NOMO-1 treated with DMSO at 0.1 percent for 48 hours (cell line): Measurements from ENCODE around the gene IFNK.
"Not testable (repeated sequence)": the region's sequence is repeated elsewhere in the genome, so short reads cannot be mapped to it uniquely, and the experiment has no call there.

Experiments
- DNase-seq: peaks from one replicate; lab custom pipeline; 2025; ENCODE audit not compliant: unreplicated experiment; lab: John Stamatoyannopoulos, UW

Gene IFNK, protein sequence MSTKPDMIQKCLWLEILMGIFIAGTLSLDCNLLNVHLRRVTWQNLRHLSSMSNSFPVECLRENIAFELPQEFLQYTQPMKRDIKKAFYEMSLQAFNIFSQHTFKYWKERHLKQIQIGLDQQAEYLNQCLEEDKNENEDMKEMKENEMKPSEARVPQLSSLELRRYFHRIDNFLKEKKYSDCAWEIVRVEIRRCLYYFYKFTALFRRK

GRCh38 chr9:27524236-27524635 is at the start of gene IFNK:
TSS of gene IFNK (plus strand) at chr9:27524290. CDS start at chr9:27524337, 47 bp downstream.
- no peak for DNase-seq

DNA sequence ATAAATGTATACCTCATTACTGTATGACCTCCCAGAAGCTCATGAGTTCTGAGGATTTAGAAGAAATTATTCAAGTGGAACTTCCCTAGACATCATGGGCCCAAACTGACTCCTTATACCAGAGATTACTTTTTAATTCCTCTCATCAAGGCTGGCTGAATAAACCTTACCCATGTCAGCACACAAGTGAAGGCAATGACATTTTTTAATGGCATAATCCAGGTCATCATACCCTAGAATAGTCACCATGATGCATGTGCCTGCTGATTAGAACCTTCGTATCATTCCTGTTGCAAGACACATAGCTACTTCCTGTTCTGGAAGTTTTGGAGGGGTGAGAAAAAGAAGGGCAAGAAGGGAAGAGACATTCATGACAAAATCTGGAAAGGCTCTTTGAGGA is 49.8 kb upstream of the IFNK start:
- no peak for DNase-seq

DNA sequence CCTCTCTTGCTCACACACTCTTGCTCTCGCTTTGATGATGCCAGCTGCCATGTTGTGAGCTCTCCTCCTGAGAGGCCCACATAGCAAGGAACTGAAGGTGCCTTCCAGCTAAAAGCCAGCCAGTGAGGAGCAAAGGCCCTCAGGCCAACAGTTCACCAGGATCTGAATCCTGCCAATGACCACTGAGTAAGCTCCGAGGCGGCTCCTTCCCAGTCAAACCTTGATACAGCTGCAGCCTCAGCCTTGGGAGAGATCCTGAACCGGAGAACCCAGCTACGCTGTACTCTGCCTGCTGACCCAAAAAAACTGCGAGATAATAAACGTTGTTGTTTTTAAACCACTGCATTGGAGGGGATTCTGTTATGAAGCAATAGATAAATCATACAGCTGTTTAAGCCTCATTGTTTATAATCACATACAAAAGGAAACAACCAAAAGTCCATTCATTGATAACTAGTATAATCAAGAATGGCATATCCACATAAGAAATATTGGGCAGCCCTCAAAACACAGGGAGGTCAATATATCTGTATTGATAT is 49.0 kb upstream of the IFNK start:
- DNase-seq = no peak

GRCh38 chr9:27476870-27477515 is 47.1 kb upstream of the IFNK start:
- DNase-seq = no peak

GRCh38 chr9:27478322-27478721 is 45.8 kb upstream of the IFNK start:
- no peak for DNase-seq

- DNase-seq = no peak
Observed at GRCh38 chr9:27482709-27483108, 41.4 kb upstream of the IFNK start.

DNA sequence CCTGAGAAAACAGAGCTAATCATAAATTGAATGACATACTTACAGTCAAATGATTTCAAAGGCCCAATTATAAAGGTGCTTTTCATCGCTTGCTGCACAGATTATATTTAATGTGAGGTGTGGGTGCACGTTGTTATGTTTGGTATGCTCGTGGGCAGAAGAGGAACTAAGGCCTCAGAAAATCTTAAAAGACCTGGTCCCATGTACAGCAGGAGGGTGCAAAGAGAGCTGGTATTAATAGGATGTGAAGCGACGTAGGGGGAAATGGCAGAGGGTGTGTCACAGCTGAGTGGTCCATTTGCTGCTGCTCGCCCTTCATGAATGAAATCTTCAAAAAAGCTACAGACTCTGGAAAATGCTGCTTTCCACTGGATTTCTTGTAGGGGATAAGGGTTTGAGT is 40.5 kb upstream of the IFNK start:
- DNase-seq = no peak

GRCh38 chr9:27485158-27485557 is 38.9 kb upstream of the IFNK start:
- no peak for DNase-seq

DNA sequence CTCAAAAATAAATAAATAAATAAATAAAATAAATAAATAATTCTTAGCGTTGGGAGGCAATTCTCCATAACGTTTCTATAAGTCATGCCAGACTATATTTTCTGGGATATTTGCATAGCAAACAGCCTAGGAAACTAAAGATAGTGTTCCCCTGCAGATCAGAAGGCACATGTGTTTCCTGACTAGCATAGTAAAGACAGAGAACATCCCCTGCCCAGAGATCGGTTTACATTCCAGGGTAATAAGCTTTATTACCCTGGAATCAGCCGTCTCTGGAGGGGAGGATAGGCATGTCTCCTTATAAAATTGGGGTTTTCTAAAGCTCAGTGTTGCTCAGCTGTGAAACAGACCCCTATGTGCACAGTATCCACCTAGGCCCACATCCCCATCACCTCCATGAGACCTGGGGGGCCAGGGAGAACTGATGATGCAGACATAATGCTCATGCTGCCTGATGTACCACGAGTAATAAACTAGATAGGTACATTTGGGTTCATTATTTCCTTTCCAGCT is 36.9 kb upstream of the IFNK start:
- no peak for DNase-seq

DNA sequence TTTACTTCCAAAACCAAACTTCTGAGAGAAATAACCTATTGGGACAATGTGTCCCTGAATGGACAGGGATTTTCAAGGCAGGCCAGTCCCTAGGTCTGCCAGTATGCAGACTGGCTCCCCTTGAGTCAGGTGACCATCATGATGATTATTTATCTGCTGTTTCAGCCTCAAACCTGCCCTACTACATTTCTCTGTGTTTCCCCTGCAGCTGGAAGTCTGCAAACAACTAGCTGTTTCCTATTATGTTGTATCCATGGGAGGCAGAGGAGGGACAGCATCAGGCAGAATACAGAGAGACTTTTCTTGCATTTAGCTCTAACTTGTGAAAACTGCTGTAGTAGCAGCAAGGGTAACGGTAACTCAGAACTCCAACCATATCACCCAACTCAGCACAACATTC is 36.2 kb upstream of the IFNK start:
- DNase-seq = no peak

DNA sequence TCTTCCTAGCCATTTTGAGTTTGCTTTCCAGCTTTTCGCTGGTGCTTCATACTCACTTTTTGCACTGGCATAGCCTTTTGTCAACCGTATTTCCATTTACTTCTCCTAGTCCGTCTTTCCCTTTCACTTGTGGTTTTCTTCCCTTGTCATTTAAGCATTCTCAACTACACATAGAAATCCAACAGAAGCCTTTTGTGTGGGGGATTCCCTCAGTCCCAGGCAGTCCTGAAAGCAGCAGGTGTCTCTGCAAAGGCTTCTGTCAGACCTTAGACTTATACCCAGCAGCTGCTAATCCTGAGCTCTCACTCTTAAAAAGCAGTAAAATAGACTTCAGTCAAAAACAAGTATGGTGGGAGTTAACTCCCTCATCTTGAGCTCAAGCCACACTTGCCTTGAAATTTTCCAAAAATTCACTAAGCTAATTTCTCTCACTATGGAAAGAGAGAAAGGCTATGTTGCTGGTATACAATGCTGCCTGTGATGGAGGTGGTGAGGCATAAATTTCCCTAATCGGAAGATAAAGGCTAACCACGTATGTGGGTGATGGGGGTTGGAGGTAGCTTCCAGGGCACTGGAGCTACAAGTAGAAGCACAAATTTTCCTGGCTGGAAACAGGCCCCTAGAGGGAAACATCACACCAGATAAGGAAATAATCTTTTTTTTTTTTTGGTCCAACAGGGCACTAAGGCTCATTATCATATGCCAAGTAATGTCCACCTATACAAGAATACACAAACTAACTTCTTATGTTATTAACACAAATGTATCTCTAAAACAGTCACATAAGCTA is 34.8 kb upstream of the IFNK start:
- no peak for DNase-seq

DNA sequence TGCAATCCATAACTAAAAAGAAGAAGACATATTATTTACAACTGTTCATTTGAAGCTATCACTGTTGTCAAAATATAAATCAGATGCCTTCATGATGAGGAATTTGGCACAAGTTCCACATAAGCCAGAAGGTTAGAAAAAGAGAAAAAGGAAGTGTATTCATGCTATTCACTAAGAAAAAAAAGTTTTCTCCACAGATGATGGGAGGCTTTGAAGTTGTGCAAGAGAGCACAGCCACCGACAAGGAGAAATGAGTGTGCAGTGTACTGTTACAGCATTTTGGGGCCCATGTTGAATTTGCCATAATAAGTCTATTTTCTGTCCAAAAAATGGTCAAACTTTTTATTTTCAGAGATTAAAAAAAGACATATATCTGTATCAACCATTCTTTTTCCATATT is 32.9 kb upstream of the IFNK start:
- no peak for DNase-seq

DNA sequence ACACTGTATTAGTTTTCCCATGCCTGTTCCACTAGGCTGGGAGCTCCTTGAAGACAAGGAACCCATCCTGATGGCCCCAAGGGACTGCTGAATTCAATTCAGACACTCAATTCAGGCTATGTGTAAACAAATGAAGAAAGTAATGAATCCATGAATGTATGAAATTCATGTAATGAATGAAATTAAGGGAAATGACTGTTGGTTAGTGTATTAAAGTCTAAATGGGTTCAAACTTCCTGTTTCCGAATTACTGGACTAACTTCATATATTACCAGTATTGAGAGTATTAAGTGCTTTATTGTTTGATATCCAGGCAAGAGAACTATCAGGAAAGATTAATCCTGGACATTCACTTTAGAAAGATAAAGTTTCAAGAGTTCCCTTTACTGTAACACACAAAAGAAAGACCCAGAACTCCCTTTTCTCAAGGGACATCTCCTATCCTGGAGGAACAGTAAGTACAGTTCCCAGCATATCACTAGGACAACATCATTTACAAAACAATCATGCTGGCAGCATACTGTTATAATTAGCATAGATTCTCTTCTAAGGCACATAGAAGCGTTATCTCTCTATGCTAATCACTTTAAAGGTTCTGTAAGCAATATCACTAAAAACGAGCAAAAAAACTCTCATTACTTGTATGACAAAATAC is 28.5 kb upstream of the IFNK start:
- no peak for DNase-seq

DNA sequence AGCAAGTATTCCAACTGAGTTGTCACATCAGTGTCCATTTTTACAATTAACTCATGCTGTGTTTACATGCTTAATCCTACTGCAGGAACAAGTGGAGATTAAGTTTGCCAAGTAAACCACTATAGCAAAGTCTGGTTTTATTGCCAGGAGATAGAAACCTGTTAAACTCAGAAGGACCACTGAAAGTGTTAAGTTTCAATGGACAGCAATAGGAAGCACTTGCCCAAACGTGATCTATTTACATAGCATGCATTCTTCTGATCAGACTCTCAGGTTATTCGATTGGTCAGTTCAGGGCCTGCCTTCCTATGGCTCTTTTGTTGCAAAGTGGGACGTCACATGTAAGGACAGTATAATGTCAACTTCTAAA is 28.0 kb upstream of the IFNK start:
- DNase-seq = no peak

DNA sequence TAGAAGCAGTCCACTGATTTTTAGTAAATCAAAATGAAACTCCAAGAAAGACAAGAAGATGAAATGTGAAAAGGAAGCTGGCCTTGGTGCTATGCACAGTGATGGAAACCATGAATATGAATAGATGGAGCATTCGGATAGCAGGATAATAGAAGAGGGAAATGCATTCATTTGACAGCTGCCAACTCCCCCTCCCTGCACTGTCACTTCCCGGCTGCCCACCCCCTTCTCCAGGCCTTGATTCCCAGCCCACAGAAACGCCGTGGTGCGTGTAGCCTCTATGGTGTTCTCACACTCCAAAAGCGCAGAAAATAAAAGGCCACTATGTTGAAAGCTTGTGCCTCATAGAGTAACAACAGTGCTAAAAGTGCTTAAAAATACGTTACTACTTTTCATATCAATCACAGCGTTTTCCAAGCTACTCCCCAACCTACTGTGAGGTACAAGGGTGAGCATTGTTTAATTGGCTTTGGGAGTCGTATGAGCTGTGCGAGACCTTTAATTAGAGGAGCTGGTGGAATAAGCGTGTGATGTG is 26.1 kb upstream of the IFNK start:
- no peak for DNase-seq

GRCh38 chr9:27499451-27499850 is 24.6 kb upstream of the IFNK start:
- no peak for DNase-seq

DNA sequence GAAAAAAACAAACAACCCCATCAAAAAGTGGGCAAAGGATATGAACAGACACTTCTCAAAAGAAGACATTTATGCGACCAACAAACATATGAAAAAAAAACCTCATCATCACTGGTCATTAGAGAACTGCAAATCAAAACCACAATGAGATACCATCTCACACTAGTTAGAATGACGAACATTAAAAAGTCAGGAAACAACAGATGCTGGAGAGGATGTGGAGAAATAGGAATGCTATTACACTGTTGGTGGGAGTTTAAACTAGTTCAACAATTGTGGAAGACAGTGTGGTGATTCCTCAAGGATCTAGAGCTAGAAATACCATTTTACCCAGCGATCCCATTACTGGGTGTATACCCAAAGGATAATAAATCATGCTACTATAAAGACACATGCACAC is 23.2 kb upstream of the IFNK start:
- DNase-seq = not testable (repeated sequence)

- no peak for DNase-seq
Observed at GRCh38 chr9:27503623-27504022, 20.5 kb upstream of the IFNK start.

DNA sequence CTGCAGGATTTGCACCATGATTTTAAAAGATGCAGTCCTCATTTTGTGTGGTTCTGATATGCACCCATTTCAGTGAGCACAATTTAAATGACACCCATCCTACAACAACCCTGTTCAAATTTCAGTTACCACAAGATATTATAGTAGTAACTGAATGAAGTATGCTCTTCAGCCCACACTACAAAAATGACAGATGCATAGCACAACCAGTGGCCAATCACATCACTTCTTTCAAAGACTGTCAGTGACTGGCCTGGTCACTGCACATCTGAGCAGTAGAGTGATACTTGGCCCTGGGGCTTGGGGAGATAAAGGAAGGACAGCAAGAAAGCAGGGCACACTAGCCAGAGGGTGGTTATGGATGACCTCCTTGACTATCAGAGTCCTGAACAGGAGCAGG is 19.8 kb upstream of the IFNK start:
- no peak for DNase-seq

DNA sequence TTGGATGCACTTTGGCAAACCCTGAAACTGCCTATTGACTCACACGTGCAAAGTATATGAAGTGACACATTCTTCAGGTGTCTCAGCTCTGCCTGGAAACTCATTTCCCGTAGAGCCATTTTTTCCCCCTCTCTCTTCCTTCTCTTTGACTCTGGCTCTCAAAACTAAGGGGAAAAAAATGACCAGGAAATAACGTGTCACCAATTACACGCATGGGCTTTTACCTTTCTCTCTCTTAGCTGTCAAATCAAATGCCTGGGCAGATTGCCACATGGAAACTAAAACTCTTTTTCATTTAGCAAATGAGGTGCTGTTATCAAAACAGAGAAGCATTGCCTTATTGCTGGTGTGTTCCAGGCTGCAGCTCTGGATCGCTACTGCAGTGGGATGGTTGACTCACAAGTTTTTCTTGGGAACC is 18.3 kb upstream of the IFNK start:
- DNase-seq = no peak

DNA sequence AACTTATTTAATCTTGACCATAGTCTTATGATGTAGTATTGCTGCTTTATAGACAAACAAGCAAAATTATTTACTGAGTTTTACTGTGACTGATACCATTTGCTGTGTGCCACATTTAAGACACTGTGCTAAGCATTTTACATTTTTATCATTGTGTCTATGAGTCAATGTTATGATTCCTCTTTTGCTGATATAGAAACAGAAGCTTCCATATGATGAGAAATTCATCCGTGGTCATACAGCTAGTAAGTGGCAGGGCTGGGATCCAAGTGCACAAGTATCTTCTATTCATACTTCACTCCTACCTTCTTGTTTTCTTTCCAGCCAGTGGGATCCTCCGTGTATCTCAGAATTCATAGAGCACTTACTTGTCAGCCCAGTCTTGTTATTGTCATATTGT is 17.1 kb upstream of the IFNK start:
- DNase-seq = no peak
